NCI-H82 treated with DMSO at 0.1 percent for 48 hours (cell line): ENCODE data around the gene IPO8.
"Not testable (repeated sequence)": the region's sequence is repeated elsewhere in the genome, so short reads cannot be mapped to it uniquely, and the experiment has no call there.

Source experiments
- DNase-seq: peaks from one replicate; lab custom pipeline; 2025; ENCODE audit not compliant: unreplicated experiment; lab: John Stamatoyannopoulos, UW

IPO8 gene

GRCh38 chr12:30691122-30691879 is 4.4 kb downstream of the IPO8 start:
- no peak for DNase-seq

GRCh38 chr12:30687265-30687986 is 8.2 kb downstream of the IPO8 start:
- DNase-seq = no peak

DNA sequence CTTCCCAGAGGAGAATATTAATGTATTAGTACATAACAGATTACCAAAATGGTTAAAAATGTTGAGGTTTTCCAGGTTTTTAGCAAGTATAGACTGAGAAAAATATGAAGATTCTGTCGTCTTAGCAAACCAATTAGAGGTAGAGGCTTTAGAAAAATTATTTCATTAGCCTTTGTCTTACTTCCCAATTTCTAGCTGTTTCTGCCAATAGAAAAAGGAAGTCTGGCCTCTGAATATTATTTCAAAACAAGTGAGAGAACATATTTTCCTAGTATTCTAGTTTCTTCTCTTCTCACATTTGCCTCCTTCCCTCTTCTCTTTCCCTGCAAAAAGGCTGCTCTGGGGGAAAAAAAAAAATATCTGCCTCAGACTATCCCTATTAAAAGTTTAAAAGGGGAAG is 16.4 kb downstream of the IPO8 start:
- no peak for DNase-seq

GRCh38 chr12:30678221-30678620 is 17.4 kb downstream of the IPO8 start:
- DNase-seq = no peak

- DNase-seq = no peak
Measured at GRCh38 chr12:30661210-30661609, 34.5 kb downstream of the IPO8 start.

DNA sequence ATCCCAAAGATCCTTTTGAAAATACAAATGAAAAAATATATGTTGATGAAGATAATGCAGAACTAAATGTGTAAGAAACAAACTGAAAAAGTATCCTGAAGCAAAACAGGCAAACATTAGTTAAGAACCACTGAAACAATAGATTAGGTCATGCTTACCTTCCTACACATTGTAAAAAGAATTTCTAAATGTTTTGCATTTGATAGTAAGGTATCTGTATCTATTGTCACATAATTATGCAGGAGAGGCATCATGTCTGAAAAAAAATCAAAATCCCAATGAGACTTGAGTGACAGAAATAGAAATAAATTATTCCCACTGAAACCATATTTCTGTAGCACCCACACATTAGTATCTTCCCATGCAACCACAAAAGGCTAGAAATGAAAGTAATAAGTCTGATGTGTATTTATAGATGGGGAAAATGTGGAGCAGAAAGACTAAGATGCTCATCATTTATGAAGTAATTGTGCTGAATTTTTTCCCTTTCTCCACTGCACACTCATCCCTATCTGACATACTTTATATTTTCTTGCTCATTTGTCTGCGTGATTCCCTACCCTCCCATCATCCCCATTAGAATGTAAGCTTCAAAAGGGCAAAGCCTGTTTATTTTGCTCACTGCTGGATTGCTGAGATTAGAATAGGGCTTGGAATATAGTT is 43.5 kb downstream of the IPO8 start:
- DNase-seq = no peak

- DNase-seq = no peak
Measured at GRCh38 chr12:30646821-30647220, 48.8 kb downstream of the IPO8 start.

GRCh38 chr12:30643366-30643765 is 52.3 kb downstream of the IPO8 start:
- DNase-seq = no peak

GRCh38 chr12:30640392-30640791 is 55.3 kb downstream of the IPO8 start:
- DNase-seq = no peak

DNA sequence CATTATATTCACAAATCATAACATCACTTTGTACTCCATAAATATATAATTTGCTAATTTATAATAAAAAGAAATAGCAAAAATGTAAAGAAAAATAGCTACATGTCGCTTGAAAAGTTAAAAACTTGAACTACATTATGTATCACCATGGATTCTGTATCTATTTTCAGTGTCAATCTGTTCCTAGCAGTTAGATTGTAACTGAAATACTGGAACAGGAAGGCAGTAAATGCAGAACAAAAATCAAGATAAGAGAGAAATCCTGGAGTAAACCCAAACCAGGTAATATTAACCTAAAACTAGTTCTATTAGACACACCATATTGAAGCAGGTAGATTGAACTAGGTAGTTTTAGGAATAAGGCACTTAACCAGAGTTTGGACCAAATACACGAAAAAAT is 60.3 kb downstream of the IPO8 start:
- DNase-seq = no peak

DNA sequence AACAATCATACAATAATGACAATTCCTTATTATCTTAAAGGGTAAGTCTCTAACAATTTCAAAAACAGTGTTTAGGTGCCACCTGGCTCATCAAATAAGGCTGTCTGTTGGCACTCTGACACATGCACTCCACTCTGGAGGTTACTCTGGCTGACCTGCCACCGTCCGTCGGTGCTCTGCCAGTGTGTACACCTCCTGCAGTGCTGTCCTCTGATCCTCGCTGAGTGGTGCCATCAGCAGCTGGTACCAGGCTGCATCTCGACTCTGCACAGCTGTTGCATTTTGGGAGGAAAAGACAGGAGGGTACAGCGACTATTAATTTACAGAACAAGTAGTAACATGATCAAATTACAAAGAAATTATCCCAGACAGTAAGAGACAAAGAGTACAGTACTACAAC is 63.9 kb downstream of the IPO8 start:
- DNase-seq = no peak

DNA sequence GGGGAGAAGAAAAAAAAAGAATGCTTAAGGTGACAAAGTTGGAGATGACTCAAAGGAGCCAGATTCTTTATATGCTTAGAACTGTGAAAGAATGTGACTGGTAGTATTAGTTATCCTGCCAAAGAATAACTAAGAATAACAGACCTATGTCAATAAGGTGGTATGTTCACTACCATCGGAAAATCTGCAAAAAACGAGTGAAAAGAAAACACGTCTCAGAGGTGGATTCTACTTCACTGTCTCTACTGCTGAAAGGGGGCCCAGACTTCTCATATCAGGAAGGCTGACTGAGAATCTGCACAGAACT is 64.7 kb downstream of the IPO8 start:
- DNase-seq = no peak

DNA sequence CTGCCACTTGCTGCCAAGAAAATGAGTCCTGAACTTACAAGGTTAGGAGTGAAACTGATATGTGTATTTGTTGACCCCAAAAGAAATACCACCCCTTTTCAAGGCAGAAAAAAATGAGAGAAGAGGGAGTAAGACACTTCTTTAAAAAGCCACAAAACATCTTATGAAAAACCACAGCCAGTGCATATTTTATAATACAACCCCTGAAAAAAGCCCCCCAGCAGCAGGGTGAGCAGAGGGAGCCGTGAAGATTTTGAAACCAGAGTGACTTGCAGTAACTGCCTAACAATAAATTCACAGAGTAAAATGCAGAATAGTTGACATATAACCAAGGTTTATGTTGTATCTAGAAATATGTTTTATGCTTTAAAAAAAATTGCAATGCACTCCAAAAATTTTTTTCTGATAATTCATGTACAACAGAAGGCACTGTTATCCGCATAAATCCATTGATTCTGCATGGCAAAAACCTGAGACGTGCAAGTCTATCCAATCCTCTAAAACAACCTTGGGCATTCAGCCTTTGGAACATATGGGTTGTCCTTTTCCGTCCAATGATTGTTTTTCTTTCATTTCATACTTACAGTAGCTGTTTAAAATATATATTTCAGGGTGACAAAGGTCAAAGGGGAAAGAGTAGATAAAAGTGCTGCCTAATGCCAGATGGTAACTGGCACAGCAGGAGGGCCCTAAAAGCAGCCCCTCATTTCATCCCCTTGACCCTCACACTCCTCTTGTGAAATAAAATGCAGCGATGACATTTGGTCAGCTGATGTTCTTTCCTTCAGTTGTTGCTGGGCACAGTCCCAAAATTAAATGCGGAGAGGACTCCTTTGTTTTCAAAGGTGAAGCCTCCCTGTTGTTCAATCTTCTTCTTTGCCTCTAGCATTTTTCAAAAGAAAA is 65.3 kb downstream of the IPO8 start:
- DNase-seq = no peak

GRCh38 chr12:30626847-30627246 is 68.8 kb downstream of the IPO8 start:
- DNase-seq = no peak

DNA sequence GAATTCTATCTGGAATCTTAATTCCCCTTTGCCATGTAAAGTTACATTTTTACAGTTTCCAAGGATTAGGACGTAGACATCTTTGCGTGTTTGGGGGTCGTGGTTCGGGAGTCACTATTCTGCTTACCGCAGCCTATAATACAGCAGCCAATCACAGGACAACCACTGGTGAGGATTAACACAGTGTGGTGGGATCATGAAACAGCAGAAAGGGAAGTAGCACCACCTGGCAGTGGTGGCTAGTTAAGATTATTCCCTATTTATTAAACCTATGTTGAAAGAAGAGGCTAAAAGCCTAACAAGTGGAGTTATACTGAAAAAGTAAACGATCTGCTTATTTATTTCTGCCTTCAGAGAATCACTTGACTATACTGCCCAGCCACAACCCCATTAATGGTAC is 71.7 kb downstream of the IPO8 start:
- no peak for DNase-seq

GRCh38 chr12:30622509-30622908 is 73.2 kb downstream of the IPO8 start:
- no peak for DNase-seq

DNA sequence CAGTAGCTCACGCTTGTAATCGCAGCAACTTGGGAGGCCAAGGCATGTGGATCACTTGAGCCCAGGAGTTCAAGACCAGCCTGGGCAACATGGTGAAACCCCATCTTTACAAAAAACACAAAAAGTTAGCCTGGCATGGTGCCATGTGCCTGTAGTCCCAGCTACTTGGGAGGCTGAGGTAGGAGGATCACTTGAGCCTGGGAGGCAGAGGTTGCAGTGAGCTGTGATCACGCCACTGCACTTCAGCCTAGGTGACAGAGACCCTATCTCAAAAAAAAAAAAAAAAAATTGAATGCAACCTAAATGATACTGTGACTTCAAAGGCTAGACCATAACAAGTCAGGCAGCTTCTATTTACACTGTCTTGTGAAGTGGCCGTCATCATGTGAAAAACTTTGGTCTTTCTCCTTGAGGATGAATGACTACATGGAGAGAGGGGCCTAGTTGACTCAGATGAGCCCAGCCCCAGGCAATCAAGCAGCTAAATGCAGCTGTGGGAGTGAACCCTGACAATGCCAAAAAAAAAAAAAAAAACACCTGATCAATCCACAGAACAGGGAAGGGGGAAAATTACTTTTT is 73.9 kb downstream of the IPO8 start:
- DNase-seq = not testable (repeated sequence)

GRCh38 chr12:30617346-30618016 is 78.2 kb downstream of the IPO8 start:
- no peak for DNase-seq

GRCh38 chr12:30614031-30614430 is 81.6 kb downstream of the IPO8 start:
- DNase-seq = no peak

DNA sequence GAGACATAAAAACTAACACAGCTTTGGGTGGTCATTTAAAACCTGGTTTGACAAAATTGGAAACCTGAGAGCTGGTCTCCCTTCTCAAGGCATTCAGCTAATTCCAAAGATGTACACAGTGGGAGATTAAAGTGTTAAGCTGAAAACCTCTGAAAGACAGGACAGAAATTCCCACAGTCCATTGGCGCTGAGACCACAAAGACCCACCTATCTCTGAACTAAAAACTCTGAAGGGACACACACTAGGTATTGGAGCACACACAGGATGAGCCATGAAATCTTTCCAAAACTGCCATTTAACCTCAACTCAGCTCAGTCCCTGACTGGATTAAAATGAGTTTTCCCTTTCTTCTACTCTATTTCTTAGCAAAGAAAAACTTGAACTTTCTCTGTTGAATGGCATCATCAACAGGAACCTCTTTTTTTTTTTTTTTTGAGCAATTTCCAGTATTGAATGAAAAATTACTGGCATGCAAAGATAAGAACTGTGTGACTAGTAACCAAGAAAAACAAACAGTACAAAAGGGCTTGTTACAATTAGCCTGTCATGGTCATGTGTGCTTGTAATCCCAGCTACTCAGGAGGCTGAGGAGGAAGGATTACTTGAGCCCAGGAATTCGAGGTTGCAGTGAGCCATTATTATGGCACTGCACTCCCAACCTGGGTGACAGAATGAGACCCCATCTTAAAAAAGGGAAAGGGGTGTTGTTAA is 82.4 kb downstream of the IPO8 start:
- no peak for DNase-seq
